OCI-M2 (cell line): ENCODE data around the gene CXCR3.
"Not testable (repeated sequence)": the region's sequence is repeated elsewhere in the genome, so short reads cannot be mapped to it uniquely, and the experiment has no call there.

Experiments
- DNase-seq: peaks from one replicate; lab custom pipeline; 2025; ENCODE audit not compliant: unreplicated experiment; lab: John Stamatoyannopoulos, UW

The CXCR3 gene

GRCh38 chrX:71611736-71612135 is 6.6 kb downstream of the CXCR3 start:
- DNase-seq, result not testable (repeated sequence)

GRCh38 chrX:71609095-71609750 is 9.1 kb downstream of the CXCR3 start:
- no peak for DNase-seq

DNA sequence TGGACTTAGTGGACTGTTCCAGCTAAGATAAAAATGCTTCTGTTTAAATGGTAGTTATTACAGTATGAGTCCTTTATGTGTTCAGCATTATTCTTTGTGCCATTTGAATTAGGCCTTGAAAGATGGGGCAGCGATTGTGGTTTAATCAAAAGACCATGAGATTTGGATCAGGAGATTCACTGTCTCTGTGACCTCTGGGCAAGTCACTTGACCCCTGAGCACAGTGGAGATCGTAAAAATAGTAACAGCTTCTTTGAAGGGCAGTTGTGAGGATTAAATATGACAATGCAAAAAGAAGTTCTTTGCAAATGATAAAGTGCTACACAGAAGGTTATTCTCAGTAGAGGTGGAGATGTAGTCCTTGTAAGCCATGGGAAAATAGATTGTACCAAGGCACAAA is 10.8 kb downstream of the CXCR3 start:
- no peak for DNase-seq

DNA sequence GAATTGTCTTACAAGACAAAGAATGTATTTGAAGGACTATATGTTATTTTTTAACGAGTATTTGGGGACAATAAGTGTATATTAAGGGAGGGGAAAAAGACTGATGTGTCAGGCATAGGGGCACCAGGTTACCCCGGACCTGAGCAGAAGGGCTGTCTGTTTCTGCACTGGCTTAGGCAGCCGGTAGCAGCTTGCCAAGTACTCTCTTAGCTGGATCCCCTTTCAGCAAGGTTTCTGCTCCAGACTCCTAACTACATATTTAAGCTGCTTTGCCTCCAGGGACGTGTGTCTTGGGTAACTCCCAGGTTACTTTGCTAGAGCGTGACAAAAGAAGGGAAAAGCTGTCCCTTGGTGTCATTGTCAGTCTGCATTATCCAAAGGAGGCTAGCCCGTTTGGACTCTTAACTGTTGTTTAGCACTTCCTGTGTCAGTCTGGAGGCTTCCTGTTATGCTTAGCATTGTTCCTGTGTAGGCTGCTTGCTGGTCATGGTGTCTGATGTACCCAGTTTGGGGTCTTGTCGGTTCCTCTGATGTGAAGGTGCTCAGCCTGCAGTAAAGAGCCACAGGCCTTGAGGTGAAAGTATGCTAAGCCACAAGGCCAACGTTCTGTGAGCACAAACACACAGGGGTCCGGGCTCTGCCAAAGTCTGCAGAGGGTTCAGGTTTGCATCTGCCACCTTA is 11.6 kb downstream of the CXCR3 start:
- DNase-seq, result no peak

DNA sequence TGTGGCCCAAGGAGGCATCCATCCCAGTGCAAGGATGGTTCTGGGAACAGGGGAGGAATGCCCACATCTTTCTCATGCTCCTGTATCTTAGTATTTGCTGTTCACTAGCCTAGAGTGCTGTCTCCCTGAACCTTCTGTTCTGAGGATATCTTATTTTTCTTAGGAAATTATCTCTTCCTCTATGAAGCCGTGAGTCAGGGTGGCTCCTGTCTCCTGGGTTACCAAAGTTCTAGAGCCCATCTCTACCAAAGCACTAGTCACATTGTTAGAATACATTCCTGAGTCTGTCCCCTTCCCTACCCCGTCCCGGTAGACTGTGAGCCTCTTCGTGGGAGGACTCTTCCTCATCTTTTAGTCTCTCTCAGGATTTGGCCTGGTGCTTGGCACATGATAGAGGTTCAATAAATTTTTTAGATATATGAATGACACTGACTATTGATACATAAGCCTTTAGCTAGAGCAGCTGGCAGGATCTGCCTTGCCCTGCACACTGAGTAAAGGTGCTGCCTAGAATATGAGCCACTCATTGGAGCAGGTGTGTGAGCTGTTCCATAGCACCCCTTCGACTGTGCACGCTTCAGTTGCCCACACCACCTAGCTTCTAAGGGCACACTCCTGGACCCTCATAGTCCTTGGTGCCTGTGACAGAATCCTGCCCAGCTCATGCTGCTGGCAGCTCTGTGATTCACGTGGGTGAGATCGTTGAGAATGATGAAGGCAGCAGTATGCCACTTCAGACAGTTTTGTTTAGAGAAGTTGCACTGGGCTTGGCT is 13.3 kb downstream of the CXCR3 start:
- DNase-seq, result no peak

DNA sequence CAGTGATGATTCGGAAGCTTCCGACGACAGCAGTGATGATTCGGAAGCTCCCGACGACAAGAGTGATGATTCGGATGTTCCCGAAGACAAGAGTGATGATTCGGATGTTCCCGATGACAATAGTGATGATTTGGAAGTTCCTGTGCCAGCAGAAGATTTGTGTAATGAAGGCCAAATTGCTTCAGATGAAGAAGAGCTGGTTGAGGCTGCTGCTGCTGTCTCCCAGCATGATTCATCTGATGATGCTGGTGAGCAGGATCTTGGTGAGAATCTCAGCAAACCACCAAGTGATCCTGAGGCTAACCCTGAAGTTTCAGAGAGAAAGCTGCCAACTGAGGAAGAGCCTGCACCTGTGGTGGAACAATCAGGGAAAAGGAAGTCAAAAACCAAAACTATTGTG is 14.2 kb downstream of the CXCR3 start:
- DNase-seq, result no peak

GRCh38 chrX:71603618-71604017 is 14.7 kb downstream of the CXCR3 start:
- no peak for DNase-seq

- DNase-seq, result no peak
These were observed 18.3 kb downstream of the CXCR3 start for GRCh38 chrX:71599965-71600364.

- DNase-seq, result not testable (repeated sequence)
These were observed 25.1 kb downstream of the CXCR3 start for GRCh38 chrX:71593210-71593609.

GRCh38 chrX:71586929-71587328 is 31.4 kb downstream of the CXCR3 start:
- DNase-seq, result no peak

GRCh38 chrX:71581210-71581609 is 37.1 kb downstream of the CXCR3 start:
- no peak for DNase-seq

GRCh38 chrX:71579990-71580380 is 38.3 kb downstream of the CXCR3 start:
- no peak for DNase-seq

DNA sequence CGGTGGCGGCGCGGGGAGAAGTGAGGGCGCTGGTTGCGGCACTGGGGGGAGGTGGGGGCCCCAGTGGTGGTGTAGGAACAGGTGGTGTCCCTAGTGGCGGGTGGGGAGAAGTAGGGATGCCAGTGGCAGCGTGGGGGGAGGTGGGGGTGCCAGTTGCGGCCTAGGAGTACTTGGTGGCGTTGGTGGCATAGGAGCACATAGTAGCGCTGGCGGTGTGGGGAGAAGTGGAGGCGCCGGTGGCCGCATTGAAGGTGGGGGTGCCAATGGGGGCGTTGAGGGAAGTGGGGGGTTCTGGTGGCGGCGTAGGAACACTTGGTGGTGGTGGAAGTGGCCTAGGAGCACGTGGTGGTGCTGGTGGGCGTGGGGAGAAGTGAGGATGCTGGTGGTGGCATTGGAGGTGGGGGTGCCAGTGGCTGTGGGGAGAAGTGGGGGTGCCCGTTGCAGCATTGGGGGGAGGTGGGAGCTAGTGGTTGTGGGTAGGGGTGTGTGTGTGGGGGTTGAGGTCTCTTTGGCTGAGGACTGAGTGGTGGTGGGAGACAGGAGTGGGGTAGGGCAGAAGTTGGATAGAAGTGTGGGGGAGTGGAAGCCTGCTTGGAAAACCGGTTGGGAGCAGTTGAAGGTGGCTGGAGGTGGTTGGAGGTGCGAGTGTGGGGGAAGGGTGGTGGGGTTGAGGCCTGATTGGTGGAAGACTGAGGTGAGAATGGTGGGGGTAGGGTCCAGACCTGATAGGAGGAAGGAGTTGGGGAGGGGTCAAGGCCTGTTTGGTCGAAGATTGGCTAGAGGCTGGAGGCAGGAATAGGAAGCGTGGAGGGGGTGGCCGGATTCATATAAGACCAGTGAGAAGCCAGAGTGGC is 38.9 kb downstream of the CXCR3 start:
- no peak for DNase-seq

GRCh38 chrX:71578253-71579135 is 39.8 kb downstream of the CXCR3 start, which contains the start of gene GCNA:
TSS of gene GCNA (plus strand) at chrX:71578437. CDS start at chrX:71580822, 2,385 bp downstream.
- DNase-seq, result no peak

DNA sequence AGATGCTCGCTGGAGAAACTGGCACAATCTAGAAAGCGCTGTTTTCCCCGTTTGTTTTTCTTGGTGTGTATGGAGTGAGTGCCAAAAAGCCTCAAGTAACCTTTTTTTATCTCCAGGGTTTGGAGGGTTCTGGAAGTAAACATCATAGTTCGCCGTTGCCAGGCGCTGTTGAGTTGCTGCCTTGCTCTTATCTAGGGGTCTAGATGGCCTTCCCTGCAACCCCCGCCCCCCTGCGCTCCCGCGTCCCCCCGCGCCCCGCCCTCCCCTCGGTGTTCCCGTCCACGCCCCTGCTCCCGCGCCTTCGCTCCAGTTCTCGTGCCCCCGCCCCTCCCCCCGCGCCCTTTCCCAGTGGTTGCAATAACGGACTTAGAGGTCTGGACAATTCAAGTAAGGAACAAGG is 40.6 kb downstream of the CXCR3 start:
- no peak for DNase-seq

GRCh38 chrX:71573590-71573989 is 44.7 kb downstream of the CXCR3 start:
- no peak for DNase-seq

GRCh38 chrX:71571390-71571789 is 46.9 kb downstream of the CXCR3 start:
- not testable (repeated sequence) for DNase-seq
